HEK293 (cell line): Measurements from ENCODE around the gene ERMARD.

Experiments
- CTCF ChIP-seq: fragments of 450-650 bp; formaldehyde crosslinking; IDR thresholded peaks from 2 replicates; pipeline ENCODE4 v1.5.1; 2016; ENCODE audit warnings: missing biosample characterization, missing genetic modification characterization
- HOXA7 ChIP-seq: sonication (generic); formaldehyde crosslinking; IDR thresholded peaks from 2 replicates; pipeline ENCODE4 v1.8.1; 2022; ENCODE audit warnings: missing genetic modification reagents, borderline replicate concordance
- KLF10 ChIP-seq: fragments of 450-650 bp; IDR thresholded peaks from 2 replicates; pipeline ENCODE4 v1.5.1; 2018; ENCODE audit warnings: missing biosample characterization, mild to moderate bottlenecking, missing genetic modification characterization
- KLF9 ChIP-seq: fragments of 450-650 bp; formaldehyde crosslinking; IDR thresholded peaks from 2 replicates; pipeline ENCODE4 v1.5.1; 2016; ENCODE audit warnings: missing biosample characterization, missing genetic modification characterization, low read depth
- OSR2 ChIP-seq: fragments of 450-650 bp; formaldehyde crosslinking; IDR thresholded peaks from 2 replicates; pipeline ENCODE4 v1.5.1; 2016; ENCODE audit warnings: missing biosample characterization, missing genetic modification characterization
- SCRT1 ChIP-seq: fragments of 450-650 bp; formaldehyde crosslinking; IDR thresholded peaks from 2 replicates; pipeline ENCODE4 v1.5.1; 2016; ENCODE audit warnings: missing biosample characterization, missing genetic modification characterization, borderline replicate concordance
- TCF7L2 ChIP-seq: IDR thresholded peaks from 2 replicates; pipeline ENCODE4 v1.6.1; 2011; ENCODE audit warnings: low read depth, mild to moderate bottlenecking, inconsistent platforms, low read length, moderate library complexity, borderline replicate concordance
- ZNF184 ChIP-seq: fragments of 450-650 bp; IDR thresholded peaks from 2 replicates; pipeline ENCODE4 v1.5.1; 2018; ENCODE audit warnings: missing biosample characterization, mild to moderate bottlenecking, missing genetic modification characterization
- ZNF350 ChIP-seq: fragments of 450-650 bp; formaldehyde crosslinking; IDR thresholded peaks from 2 replicates; pipeline ENCODE4 v1.5.0; 2017; ENCODE audit warnings: missing biosample characterization, mild to moderate bottlenecking, missing genetic modification characterization
- ZNF404 ChIP-seq: fragments of 450-650 bp; formaldehyde crosslinking; IDR thresholded peaks from 2 replicates; pipeline ENCODE4 v1.5.1; 2017; ENCODE audit warnings: missing biosample characterization, missing genetic modification characterization
- ZNF76 ChIP-seq: fragments of 450-650 bp; formaldehyde crosslinking; IDR thresholded peaks from 2 replicates; pipeline ENCODE4; 2016; ENCODE audit warnings: low read depth, missing biosample characterization, missing genetic modification characterization, borderline replicate concordance
- ZNF843 ChIP-seq: fragments of 450-650 bp; formaldehyde crosslinking; IDR thresholded peaks from 2 replicates; pipeline ENCODE4 v1.5.1; 2016; ENCODE audit warnings: missing biosample characterization, missing genetic modification characterization
- ZSCAN30 ChIP-seq: fragments of 450-650 bp; IDR thresholded peaks from 2 replicates; pipeline ENCODE4 v1.5.1; 2018; ENCODE audit warnings: missing biosample characterization, mild to moderate bottlenecking, missing genetic modification characterization, moderate library complexity

GRCh38 chr6:169800668-169801395 lies 49.4 kb downstream of the ERMARD start:
- no peak for TF ChIP-seq HOXA7 (CRISPR knock-in tag)
- no peak for TF ChIP-seq CTCF (tag by site-specific recombination)
- no peak for TF ChIP-seq ZNF404 (tag by site-specific recombination)
- TF ChIP-seq ZNF350 (tag by site-specific recombination), result no peak
- no peak for TF ChIP-seq KLF10 (tag by site-specific recombination)
- no peak for TF ChIP-seq ZNF76
- TF ChIP-seq OSR2, result no peak
- no peak for TF ChIP-seq TCF7L2
- TF ChIP-seq ZSCAN30 (tag by site-specific recombination), result peak; percentile 58; the same call in 1 of the 2 replicates
- 0 out of 2 replicates have a peak, but pooled peaks have one; percentile 41 for TF ChIP-seq ZNF843 (tag by site-specific recombination)
- TF ChIP-seq ZNF184 (tag by site-specific recombination), result no peak
- TF ChIP-seq SCRT1, result 0 out of 2 replicates have a peak, but pooled peaks have one; percentile 39
- TF ChIP-seq KLF9 (tag by site-specific recombination), result no peak
